ENCODE measurements around the gene NUCB1.

- no peak for TF ChIP-seq POLR2A (IDR thresholded peaks at IDR 0.05; ENCODE audit: low read length)
- no peak for TF ChIP-seq GATA1 (IDR thresholded peaks at IDR 0.05; ENCODE audit: low read depth, low read length)
Measured at GRCh38 chr19:48965806-48966540, 65.9 kb downstream of the NUCB1 start.
